Kidney epithelial cell (primary cell): Measurements from ENCODE around the gene SPP1. TPM values are rescaled to one million over a fixed set of nuclear protein-coding genes. Genes with fewer than 3 reads are reported as not detected.

Experiments used
- DNase-seq: peaks from one replicate; pipeline ENCODE4 v3.0.0-alpha.2; 2010; ENCODE audit warnings: low read depth
- H3K27me3 ChIP-seq: 2 replicates; pipeline ENCODE4 v1.6.0; 2011; ENCODE audit warnings: low read length; ENCODE audit not compliant: control insufficient read depth, insufficient read depth
- H3K36me3 ChIP-seq: 2 replicates; pipeline ENCODE4 v1.5.1; 2011; ENCODE audit warnings: low read length; ENCODE audit not compliant: control insufficient read depth, insufficient read depth
- H3K4me3 ChIP-seq: 2 replicates; pipeline ENCODE4 v1.5.1; 2011; ENCODE audit warnings: low read depth, mild to moderate bottlenecking, control low read depth, low read length
- CTCF ChIP-seq: IDR thresholded peaks from 2 replicates; pipeline ENCODE4 v1.5.1; 2011; ENCODE audit warnings: mild to moderate bottlenecking, moderate library complexity, low read length, control low read depth, inconsistent platforms; ENCODE audit not compliant: insufficient read depth, poor library complexity, severe bottlenecking
- total RNA-seq: library from RNA; depleted of rRNA; stranded (reverse); fragments of >200 nt; gene quantifications from 2 replicates; pipeline ENCODE4 v1.2.3, GENCODE V29; 2015

Gene SPP1
- total RNA-seq, 1 donor from 2014 or later = 160 TPM

- H3K4me3 ChIP-seq = peak overlapping the region; percentile 92
- H3K27me3 ChIP-seq = no peaks in the 10 kb centered on the region
- TF ChIP-seq CTCF = no peak
- DNase-seq = no peak
- no peaks in the 10 kb centered on the region for H3K36me3 ChIP-seq
Observed at GRCh38 chr4:88008122-88008742, 32.7 kb downstream of the SPP1 start.

GRCh38 chr4:88008743-88009171, 33.2 kb downstream of the SPP1 start:
- DNase-seq = no peak

GRCh38 chr4:88009871-88010270, 34.4 kb downstream of the SPP1 start:
- no peak for DNase-seq
- H3K4me3 ChIP-seq = no peak overlapping the region
- no peaks in the 10 kb centered on the region for H3K27me3 ChIP-seq
- H3K36me3 ChIP-seq = no peaks in the 10 kb centered on the region
- TF ChIP-seq CTCF = no peak

More at GRCh38 chr4:88008743-88009171, 33.2 kb downstream of the SPP1 start:
- no peaks in the 10 kb centered on the region for H3K36me3 ChIP-seq
- peak overlapping the region; percentile 92 for H3K4me3 ChIP-seq
- TF ChIP-seq CTCF = no peak
- no peaks in the 10 kb centered on the region for H3K27me3 ChIP-seq

- Histone ChIP-seq H3K4me3 (no peak overlapping the region), H3K36me3 (no peaks in the 10 kb centered on the region), H3K27me3 (no peaks in the 10 kb centered on the region)
- TF ChIP-seq CTCF = no peak
- no peak for DNase-seq
Observed at GRCh38 chr4:88010966-88011365, 35.5 kb downstream of the SPP1 start.

GRCh38 chr4:88012647-88013046, 37.1 kb downstream of the SPP1 start:
- Histone ChIP-seq H3K4me3 (no peak overlapping the region), H3K36me3 (no peaks in the 10 kb centered on the region), H3K27me3 (no peaks in the 10 kb centered on the region)
- DNase-seq = no peak
- no peak for TF ChIP-seq CTCF

DNA sequence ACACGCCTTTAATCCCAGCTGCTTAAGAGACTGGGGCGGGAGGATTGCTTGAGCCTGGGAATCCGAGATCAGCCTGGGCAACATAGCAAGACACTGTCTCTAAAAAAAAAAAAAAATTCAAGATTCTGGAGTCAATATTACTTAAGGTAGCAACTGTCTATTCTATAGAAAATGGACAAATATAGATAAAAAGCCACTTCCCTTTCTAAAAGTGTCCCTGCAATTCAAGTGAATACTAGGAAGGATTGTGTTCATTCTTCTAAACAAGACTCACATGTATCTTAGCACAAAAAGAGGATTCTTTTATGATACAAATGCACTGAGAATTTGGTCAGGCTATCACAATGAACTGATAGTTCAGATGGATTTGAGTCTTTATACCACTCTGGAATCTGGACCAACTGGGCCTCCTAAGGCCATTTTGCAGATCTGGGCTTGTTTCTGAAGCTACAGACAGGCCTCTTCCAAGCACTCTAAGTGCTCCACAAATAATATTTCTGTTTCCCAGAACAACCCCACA, 38.9 kb downstream of the SPP1 start:
- H3K36me3 ChIP-seq = no peaks in the 10 kb centered on the region
- H3K4me3 ChIP-seq = no peak overlapping the region
- H3K27me3 ChIP-seq = no peaks in the 10 kb centered on the region
- DNase-seq = no peak
- TF ChIP-seq CTCF = no peak
